GM12892 (cell line): Measurements from ENCODE around the gene DEFB121.

Experiments
- POLR2A ChIP-seq: IDR thresholded peaks from 2 replicates; pipeline ENCODE4 v1.6.1; 2011; ENCODE audit warnings: low read depth, low read length, control low read depth
- POLR2AphosphoS5 ChIP-seq: IDR thresholded peaks from 2 replicates; pipeline ENCODE4 v1.6.1; 2011; ENCODE audit warnings: low read depth, low read length, control low read depth

GRCh38 chr20:31374346-31374745 lies 31.7 kb downstream of the DEFB121 start:
- no peak for TF ChIP-seq POLR2AphosphoS5
- no peak for TF ChIP-seq POLR2A
